GM12878 (cell line): ENCODE results near the gene DGLUCY. TPM values are rescaled to one million over a fixed set of nuclear protein-coding genes. Genes with fewer than 3 reads are reported as not detected.

Source experiments
- ATAC-seq: fragments of 200-7000 bp; cut with Tn5 transposase; 3 replicates; pipeline ENCODE4 v1.9.1; 2020; ENCODE audit warnings: mild to moderate bottlenecking, moderate library complexity
- BruUV-seq: library from RNA; stranded (reverse); fragments of 400-500 nt; replicated peaks from 2 replicates; lab custom pipeline; 2021; lab: Mats Ljungman, UMichigan
- CTCF ChIA-PET: fragments of 300-600 bp; sonication (Branson Sonifier 250); formaldehyde crosslinking; extraction: SDS; loops from one replicate; lab custom pipeline; 2021; ENCODE audit warnings: inconsistent platforms; lab: Yijun Ruan, JAX
- POLR2A ChIA-PET: fragments of 350-600 bp; formaldehyde crosslinking; extraction: SDS; loops from one replicate; lab custom pipeline; 2021; ENCODE audit warnings: inconsistent platforms; lab: Charles Lee
- RAD21 ChIA-PET: fragments of 300-600 bp; sonication (Branson Sonifier 250); formaldehyde crosslinking; loops from one replicate; lab custom pipeline; 2023; ENCODE audit warnings: antibody characterized with exemption; ENCODE audit not compliant: unreplicated experiment; lab: Charles Lee
- SMC1A ChIA-PET: fragments of 300-600 bp; sonication (Branson Sonifier 250); formaldehyde crosslinking; loops from one replicate; lab custom pipeline; 2023; ENCODE audit not compliant: unreplicated experiment, uncharacterized antibody; lab: Charles Lee
- DNase-seq: peaks from one replicate; pipeline ENCODE4 v3.0.0-alpha.2; 2011; ENCODE audit warnings: low read depth, low spot score
- FAIRE-seq: peaks from 3 replicates; lab custom pipeline; 2011; peaks lifted over from hg19 to GRCh38; lab: Jason Lieb, UNC
- H2AFZ ChIP-seq: 2 replicates; pipeline ENCODE4 v1.6.0; 2011; ENCODE audit warnings: low read depth, low read length, control low read depth; ENCODE audit not compliant: control insufficient read depth
- H3K27ac ChIP-seq: 2 replicates; pipeline ENCODE4 v1.5.1; 2011; ENCODE audit warnings: control low read depth; ENCODE audit not compliant: control insufficient read depth, insufficient read depth
- H3K27me3 ChIP-seq, 2 experiments: replicated peaks in 1 of 2; 2 replicates each; pipeline versions ENCODE4 v1.6.0 to v1.6.1; 2011; ENCODE audit warnings: low read length in 1 of 2; ENCODE audit not compliant: control insufficient read depth in 2 of 2, insufficient read depth in 2 of 2
- H3K36me3 ChIP-seq, 2 experiments: 2 replicates each; pipeline ENCODE4 v1.5.1; 2011; ENCODE audit warnings: low read length in 1 of 2; ENCODE audit not compliant: control insufficient read depth in 2 of 2, insufficient read depth in 2 of 2
- H3K4me1 ChIP-seq: 2 replicates; pipeline ENCODE4 v1.6.1; 2011; ENCODE audit warnings: mild to moderate bottlenecking, low read length, moderate library complexity, mixed read lengths; ENCODE audit not compliant: control insufficient read depth, insufficient read depth
- H3K4me2 ChIP-seq: 2 replicates; pipeline ENCODE4 v1.6.0; 2011; ENCODE audit warnings: control low read depth; ENCODE audit not compliant: control insufficient read depth, insufficient read depth
- H3K4me3 ChIP-seq: fragments of 200-600 bp; sonication (generic); 2 replicates; pipeline ENCODE4 v1.5.1; 2016
- H3K79me2 ChIP-seq: 2 replicates; pipeline ENCODE4 v1.6.0; 2011; ENCODE audit warnings: low read length; ENCODE audit not compliant: control insufficient read depth, insufficient read depth
- H3K9ac ChIP-seq: 2 replicates; pipeline ENCODE4 v1.8.0; 2011; ENCODE audit warnings: low read length, control low read depth, mixed read lengths; ENCODE audit not compliant: control insufficient read depth, insufficient read depth
- H3K9me3 ChIP-seq: replicated peaks from 3 replicates; pipeline ENCODE4 v1.5.1; 2011; ENCODE audit warnings: mild to moderate bottlenecking, low read length; ENCODE audit not compliant: control insufficient read depth, insufficient read depth
- H4K20me1 ChIP-seq: 2 replicates; pipeline ENCODE4 v1.6.0; 2011; ENCODE audit not compliant: control insufficient read depth, insufficient read depth
- ESRRA ChIP-seq: IDR thresholded peaks from 2 replicates; pipeline ENCODE4 v1.6.1; 2012; ENCODE audit warnings: mild to moderate bottlenecking, low read length, improper control_type of control experiment
- IKZF1 ChIP-seq: fragments of 450-650 bp; conservative IDR thresholded peaks from 2 replicates; pipeline ENCODE4 v1.6.1; 2017; ENCODE audit warnings: antibody characterized with exemption, mild to moderate bottlenecking
- KAT2A ChIP-seq: conservative IDR thresholded peaks from 2 replicates; pipeline ENCODE4 v1.6.1; 2011; ENCODE audit warnings: low read depth, low read length; ENCODE audit not compliant: control insufficient read depth
- NFYA ChIP-seq: IDR thresholded peaks from 2 replicates; pipeline ENCODE4 v1.6.1; 2011; ENCODE audit warnings: low read depth, mild to moderate bottlenecking, low read length, improper control_type of control experiment, borderline replicate concordance
- NR2C2 ChIP-seq: IDR thresholded peaks from 2 replicates; pipeline ENCODE4 v1.6.1; 2011; ENCODE audit warnings: borderline replicate concordance, low read depth; ENCODE audit not compliant: control insufficient read depth, insufficient read length
- ZSCAN29 ChIP-seq: fragments of 450-650 bp; IDR thresholded peaks from 2 replicates; pipeline ENCODE4 v1.6.1; 2017; ENCODE audit warnings: mild to moderate bottlenecking, moderate library complexity
- WGBS: methylation state at CpG from one replicate; pipeline ENCODE4 v1.1.6; 2016; ENCODE audit warnings: low lambda C conversion rate; ENCODE audit not compliant: insufficient replicate concordance, insufficient coverage; ENCODE audit errors: missing lambda C conversion rate; 5-methylcytosine and 5-hydroxymethylcytosine counted together
- in situ Hi-C: fragments of 300-500 bp; cut with MboI; formaldehyde crosslinking; loops from 9 replicates; pipeline ENCODE4 v1.14.3; 2018; ENCODE audit warnings: mixed read lengths
- intact Hi-C: fragments of 100-400 bp; cut with micrococcal nuclease; formaldehyde crosslinking; loops from one replicate; pipeline ENCODE4 v1.14.2; 2022; ENCODE audit not compliant: unreplicated experiment
- polyA plus RNA-seq, 11 experiments: library from polyadenylated mRNA; depleted of rRNA in 4 of 11; unstranded in 6 of 11; stranded (reverse) in 5 of 11; fragments of >200 nt; fragmentation: Nextera tagmentation in 4 of 11; fragmentation: Illumina TruSeq in 1 of 11; extraction: Ambion mirVana in 4 of 11; extraction: Trizol in 1 of 11; gene quantifications; 1 replicate in 1 of 11; 2 replicates in 10 of 11; pipeline versions ENCODE4 v1.2.1 to v1.2.3, GENCODE V29; 2011 to 2016; ENCODE audit warnings: inconsistent platforms in 2 of 11, missing spikeins in 2 of 11, low read depth in 1 of 11
- total RNA-seq, 4 experiments: library from RNA; depleted of rRNA in 3 of 4; stranded (reverse); fragments of >200 nt in 3 of 4; fragmentation: Illumina TruSeq in 1 of 4; extraction: Trizol in 1 of 4; gene quantifications; 2 replicates each; pipeline versions ENCODE4 v1.2.1 to v1.2.3, GENCODE V29; 2013 to 2021
- TF ChIP-seq, protein P1 (sequence below): fragments of 450-650 bp; conservative IDR thresholded peaks from 2 replicates; pipeline ENCODE4 v1.6.1; 2017; ENCODE audit warnings: mild to moderate bottlenecking, moderate library complexity
- TF ChIP-seq, protein P2 (sequence below): fragments of 450-650 bp; IDR thresholded peaks from 2 replicates; pipeline ENCODE4 v1.6.1; 2017; ENCODE audit warnings: mild to moderate bottlenecking, moderate library complexity

DGLUCY gene
- total and polyA plus RNA-seq, 10 of the 15 experiments (the other 5 are each of a cell fraction or from before 2014, with no cell fraction given) = 15.0 to 70.3 (median 55.1) TPM

DNA sequence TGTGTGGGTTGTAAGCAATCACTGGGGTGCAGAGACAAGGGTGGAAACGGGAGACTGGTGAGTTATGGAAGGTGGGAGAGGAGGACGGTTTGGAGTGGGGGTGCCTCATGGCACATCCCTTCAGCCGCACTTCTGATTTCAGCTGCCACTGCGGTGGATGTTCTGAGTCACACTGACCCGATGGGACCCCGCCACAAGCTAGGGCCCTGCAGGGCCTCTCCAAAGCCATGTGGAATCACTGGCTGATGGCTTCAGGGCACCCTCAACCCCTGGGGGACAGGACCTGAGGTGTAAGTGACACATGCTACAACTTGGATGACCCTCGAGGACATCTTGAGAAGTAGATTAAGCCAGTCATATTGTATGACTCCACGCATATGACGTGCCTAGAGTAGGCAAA lies 77.0 kb downstream of the DGLUCY start (continued):
- TF ChIP-seq, protein P1, sequence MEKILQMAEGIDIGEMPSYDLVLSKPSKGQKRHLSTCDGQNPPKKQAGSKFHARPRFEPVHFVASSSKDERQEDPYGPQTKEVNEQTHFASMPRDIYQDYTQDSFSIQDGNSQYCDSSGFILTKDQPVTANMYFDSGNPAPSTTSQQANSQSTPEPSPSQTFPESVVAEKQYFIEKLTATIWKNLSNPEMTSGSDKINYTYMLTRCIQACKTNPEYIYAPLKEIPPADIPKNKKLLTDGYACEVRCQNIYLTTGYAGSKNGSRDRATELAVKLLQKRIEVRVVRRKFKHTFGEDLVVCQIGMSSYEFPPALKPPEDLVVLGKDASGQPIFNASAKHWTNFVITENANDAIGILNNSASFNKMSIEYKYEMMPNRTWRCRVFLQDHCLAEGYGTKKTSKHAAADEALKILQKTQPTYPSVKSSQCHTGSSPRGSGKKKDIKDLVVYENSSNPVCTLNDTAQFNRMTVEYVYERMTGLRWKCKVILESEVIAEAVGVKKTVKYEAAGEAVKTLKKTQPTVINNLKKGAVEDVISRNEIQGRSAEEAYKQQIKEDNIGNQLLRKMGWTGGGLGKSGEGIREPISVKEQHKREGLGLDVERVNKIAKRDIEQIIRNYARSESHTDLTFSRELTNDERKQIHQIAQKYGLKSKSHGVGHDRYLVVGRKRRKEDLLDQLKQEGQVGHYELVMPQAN = no peak
- TF ChIP-seq NR2C2 (no peak), ESRRA (no peak), IKZF1 (no peak), NFYA (no peak)

DNA sequence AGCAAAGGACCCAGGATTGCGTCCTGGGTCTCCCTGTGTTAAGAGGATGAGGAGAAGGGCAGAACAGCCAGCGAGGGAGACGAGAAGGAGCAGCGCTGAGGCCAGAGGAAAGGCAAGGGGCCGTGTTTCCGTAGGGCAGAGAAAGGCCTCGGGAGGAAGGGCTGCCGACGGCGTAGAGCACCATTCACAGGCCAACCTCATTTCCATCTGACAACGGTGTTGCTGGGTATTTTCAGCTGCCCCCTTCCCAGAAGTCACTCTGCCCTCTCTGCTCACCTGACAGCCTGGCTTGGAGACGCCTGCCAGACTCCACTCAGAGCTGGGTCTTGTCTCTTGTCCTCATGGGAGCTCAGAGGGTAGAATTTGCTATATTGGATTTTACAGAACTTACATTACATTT lies 79.2 kb downstream of the DGLUCY start:
- peaks cover 20 to 22% of the 10 kb centered on the region in 2 experiments for H3K36me3 ChIP-seq
- ChIA-PET POLR2A (no interaction called here), CTCF (interaction anchor here (1.5 to 2.8 kb wide), 4 partner anchors 9 to 94 kb away, joined by 5 to 17 read pairs (median 8); no protein-coding TSS in a partner anchor), SMC1A (interaction anchor here (1.4 to 1.6 kb wide), 3 partner anchors 12 to 93 kb away, joined by 3 to 4 read pairs (median 4); no protein-coding TSS in a partner anchor)
- H3K27me3 ChIP-seq = no peaks in the 10 kb centered on the region
- no peak for DNase-seq
- no peak overlapping the region for H3K27ac ChIP-seq
- BruUV-seq = no TSS peak
- no peaks in the 10 kb centered on the region for H4K20me1 ChIP-seq
- no peaks in the 10 kb centered on the region for H3K79me2 ChIP-seq
- no peak for ATAC-seq
- intact Hi-C loops (no loop called here), in situ Hi-C loops (no loop called here)
- no peak overlapping the region for H3K4me2 ChIP-seq
- H3K9ac ChIP-seq = no peak overlapping the region
- H2AFZ ChIP-seq = no peak overlapping the region
- 89% methylated on average over 12 of the region's 12 CpGs for WGBS
- H3K9me3 ChIP-seq = no peaks in the 10 kb centered on the region
- TF ChIP-seq ZSCAN29 = no peak
- TF ChIP-seq KAT2A = no peak
- TF ChIP-seq, protein P2, sequence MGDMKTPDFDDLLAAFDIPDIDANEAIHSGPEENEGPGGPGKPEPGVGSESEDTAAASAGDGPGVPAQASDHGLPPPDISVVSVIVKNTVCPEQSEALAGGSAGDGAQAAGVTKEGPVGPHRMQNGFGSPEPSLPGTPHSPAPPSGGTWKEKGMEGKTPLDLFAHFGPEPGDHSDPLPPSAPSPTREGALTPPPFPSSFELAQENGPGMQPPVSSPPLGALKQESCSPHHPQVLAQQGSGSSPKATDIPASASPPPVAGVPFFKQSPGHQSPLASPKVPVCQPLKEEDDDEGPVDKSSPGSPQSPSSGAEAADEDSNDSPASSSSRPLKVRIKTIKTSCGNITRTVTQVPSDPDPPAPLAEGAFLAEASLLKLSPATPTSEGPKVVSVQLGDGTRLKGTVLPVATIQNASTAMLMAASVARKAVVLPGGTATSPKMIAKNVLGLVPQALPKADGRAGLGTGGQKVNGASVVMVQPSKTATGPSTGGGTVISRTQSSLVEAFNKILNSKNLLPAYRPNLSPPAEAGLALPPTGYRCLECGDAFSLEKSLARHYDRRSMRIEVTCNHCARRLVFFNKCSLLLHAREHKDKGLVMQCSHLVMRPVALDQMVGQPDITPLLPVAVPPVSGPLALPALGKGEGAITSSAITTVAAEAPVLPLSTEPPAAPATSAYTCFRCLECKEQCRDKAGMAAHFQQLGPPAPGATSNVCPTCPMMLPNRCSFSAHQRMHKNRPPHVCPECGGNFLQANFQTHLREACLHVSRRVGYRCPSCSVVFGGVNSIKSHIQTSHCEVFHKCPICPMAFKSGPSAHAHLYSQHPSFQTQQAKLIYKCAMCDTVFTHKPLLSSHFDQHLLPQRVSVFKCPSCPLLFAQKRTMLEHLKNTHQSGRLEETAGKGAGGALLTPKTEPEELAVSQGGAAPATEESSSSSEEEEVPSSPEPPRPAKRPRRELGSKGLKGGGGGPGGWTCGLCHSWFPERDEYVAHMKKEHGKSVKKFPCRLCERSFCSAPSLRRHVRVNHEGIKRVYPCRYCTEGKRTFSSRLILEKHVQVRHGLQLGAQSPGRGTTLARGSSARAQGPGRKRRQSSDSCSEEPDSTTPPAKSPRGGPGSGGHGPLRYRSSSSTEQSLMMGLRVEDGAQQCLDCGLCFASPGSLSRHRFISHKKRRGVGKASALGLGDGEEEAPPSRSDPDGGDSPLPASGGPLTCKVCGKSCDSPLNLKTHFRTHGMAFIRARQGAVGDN = no peak
- TF ChIP-seq, all 136 proteins: peak for 0
- no peak for FAIRE-seq
- Histone ChIP-seq H3K4me1 (no peaks in the 10 kb centered on the region), H3K4me3 (no peak overlapping the region)
- RAD21 ChIA-PET = no interaction called here
